ENCODE measurements around the gene DHRSX.

GRCh38 chrX:2261831-2262667 is 238.7 kb downstream of the DHRSX start:
- TF ChIP-seq EP300 (conservative IDR thresholded peaks at IDR 0.05; ENCODE audit: poor library complexity, severe bottlenecking) (no peak), MXI1 (conservative IDR thresholded peaks at IDR 0.05; ENCODE audit: poor library complexity, severe bottlenecking) (no peak), RAD21 (conservative IDR thresholded peaks at IDR 0.05) (no peak), POLR2AphosphoS5 (IDR thresholded peaks at IDR 0.05) (no peak), TAF1 (IDR thresholded peaks at IDR 0.05; ENCODE audit: low read depth) (no peak), EZH2 (IDR thresholded peaks at IDR 0.05; ENCODE audit: borderline replicate concordance, insufficient read depth, low read length, poor library complexity, severe bottlenecking) (no peak), SMC3 (conservative IDR thresholded peaks at IDR 0.05; ENCODE audit: poor library complexity) (no peak)
- TF ChIP-seq, protein P1, sequence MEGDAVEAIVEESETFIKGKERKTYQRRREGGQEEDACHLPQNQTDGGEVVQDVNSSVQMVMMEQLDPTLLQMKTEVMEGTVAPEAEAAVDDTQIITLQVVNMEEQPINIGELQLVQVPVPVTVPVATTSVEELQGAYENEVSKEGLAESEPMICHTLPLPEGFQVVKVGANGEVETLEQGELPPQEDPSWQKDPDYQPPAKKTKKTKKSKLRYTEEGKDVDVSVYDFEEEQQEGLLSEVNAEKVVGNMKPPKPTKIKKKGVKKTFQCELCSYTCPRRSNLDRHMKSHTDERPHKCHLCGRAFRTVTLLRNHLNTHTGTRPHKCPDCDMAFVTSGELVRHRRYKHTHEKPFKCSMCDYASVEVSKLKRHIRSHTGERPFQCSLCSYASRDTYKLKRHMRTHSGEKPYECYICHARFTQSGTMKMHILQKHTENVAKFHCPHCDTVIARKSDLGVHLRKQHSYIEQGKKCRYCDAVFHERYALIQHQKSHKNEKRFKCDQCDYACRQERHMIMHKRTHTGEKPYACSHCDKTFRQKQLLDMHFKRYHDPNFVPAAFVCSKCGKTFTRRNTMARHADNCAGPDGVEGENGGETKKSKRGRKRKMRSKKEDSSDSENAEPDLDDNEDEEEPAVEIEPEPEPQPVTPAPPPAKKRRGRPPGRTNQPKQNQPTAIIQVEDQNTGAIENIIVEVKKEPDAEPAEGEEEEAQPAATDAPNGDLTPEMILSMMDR (IDR thresholded peaks at IDR 0.05; ENCODE audit: poor library complexity, severe bottlenecking), result no peak
- TF ChIP-seq, protein P2, sequence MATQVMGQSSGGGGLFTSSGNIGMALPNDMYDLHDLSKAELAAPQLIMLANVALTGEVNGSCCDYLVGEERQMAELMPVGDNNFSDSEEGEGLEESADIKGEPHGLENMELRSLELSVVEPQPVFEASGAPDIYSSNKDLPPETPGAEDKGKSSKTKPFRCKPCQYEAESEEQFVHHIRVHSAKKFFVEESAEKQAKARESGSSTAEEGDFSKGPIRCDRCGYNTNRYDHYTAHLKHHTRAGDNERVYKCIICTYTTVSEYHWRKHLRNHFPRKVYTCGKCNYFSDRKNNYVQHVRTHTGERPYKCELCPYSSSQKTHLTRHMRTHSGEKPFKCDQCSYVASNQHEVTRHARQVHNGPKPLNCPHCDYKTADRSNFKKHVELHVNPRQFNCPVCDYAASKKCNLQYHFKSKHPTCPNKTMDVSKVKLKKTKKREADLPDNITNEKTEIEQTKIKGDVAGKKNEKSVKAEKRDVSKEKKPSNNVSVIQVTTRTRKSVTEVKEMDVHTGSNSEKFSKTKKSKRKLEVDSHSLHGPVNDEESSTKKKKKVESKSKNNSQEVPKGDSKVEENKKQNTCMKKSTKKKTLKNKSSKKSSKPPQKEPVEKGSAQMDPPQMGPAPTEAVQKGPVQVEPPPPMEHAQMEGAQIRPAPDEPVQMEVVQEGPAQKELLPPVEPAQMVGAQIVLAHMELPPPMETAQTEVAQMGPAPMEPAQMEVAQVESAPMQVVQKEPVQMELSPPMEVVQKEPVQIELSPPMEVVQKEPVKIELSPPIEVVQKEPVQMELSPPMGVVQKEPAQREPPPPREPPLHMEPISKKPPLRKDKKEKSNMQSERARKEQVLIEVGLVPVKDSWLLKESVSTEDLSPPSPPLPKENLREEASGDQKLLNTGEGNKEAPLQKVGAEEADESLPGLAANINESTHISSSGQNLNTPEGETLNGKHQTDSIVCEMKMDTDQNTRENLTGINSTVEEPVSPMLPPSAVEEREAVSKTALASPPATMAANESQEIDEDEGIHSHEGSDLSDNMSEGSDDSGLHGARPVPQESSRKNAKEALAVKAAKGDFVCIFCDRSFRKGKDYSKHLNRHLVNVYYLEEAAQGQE (IDR thresholded peaks at IDR 0.05; ENCODE audit: borderline replicate concordance), result no peak

All from neural cell (in vitro differentiated cells).